ENCODE measurements around the gene LTA. TPM values are rescaled to one million over a fixed set of nuclear protein-coding genes. Genes with fewer than 3 reads are reported as not detected.

LTA gene
- total RNA-seq, 1 experiment from 2014 or later, result not detected

GRCh38 chr6:31587791-31588777 lies 16.0 kb downstream of the LTA start:
- Mint-ChIP-seq H3K4me1 (peaks cover 11 to 25% of the 10 kb centered on the region in 2 experiments), H3K4me3 (no peak overlapping the region), H3K36me3 (ENCODE audit: insufficient read depth in 1 of 3, low read depth in 3 of 3) (no peaks in the 10 kb centered on the region), H3K27me3 (ENCODE audit: low read depth) (peaks cover 10% of the 10 kb centered on the region), H3K27ac (peak overlapping the region; percentile 3 to 65 (median 50); a peak in 2 of 7 replicates), H3K9me3 (no peaks in the 10 kb centered on the region; a peak in 1 of 5 replicates)
- Histone ChIP-seq H3K27me3 (ENCODE audit: insufficient read depth, low read length) (no peaks in the 10 kb centered on the region), H3K4me2 (ENCODE audit: insufficient read depth, insufficient read length, low read length) (no peak overlapping the region), H2BK12ac (ENCODE audit: insufficient read length, low read depth, low read length) (no peak overlapping the region), H3K56ac (ENCODE audit: insufficient read length, low read depth, low read length) (no peak overlapping the region), H3T11ph (ENCODE audit: low read length) (no peak overlapping the region), H2BK5ac (ENCODE audit: insufficient read length, low read length) (no peak overlapping the region), H2BK20ac (ENCODE audit: low read depth, low read length, poor library complexity, severe bottlenecking) (no peak overlapping the region), H2AK5ac (ENCODE audit: insufficient read length, low read length) (no peak overlapping the region), H4K20me1 (ENCODE audit: control insufficient read depth, insufficient read depth, insufficient read length) (no peaks in the 10 kb centered on the region), H3K23me2 (ENCODE audit: insufficient read length, low read depth, low read length, poor library complexity, severe bottlenecking) (peaks cover 2% of the 10 kb centered on the region), H2BK120ac (ENCODE audit: low read depth, low read length, poor library complexity, severe bottlenecking) (no peak overlapping the region), H2BK15ac (ENCODE audit: low read depth, low read length) (no peak overlapping the region), H3K4ac (ENCODE audit: low read depth, low read length) (no peak overlapping the region), H4K5ac (ENCODE audit: insufficient read length, low read depth, low read length) (no peak overlapping the region), H4K8ac (replicated peaks; ENCODE audit: insufficient read length, low read depth, low read length) (no peak overlapping the region), H3K14ac (ENCODE audit: insufficient read depth, low read length) (no peak overlapping the region), H3K4me1 (ENCODE audit: insufficient read depth, low read length) (no peaks in the 10 kb centered on the region; the same call in 1 of the 2 replicates), H3K79me1 (ENCODE audit: insufficient read depth, low read depth, low read length, poor library complexity, severe bottlenecking) (no peaks in the 10 kb centered on the region), H3K27ac (ENCODE audit: insufficient read length, low read depth, low read length) (no peak overlapping the region), H3K23ac (ENCODE audit: insufficient read length, low read depth, low read length) (no peak overlapping the region), H3K9ac (ENCODE audit: extremely low read depth, insufficient read length, low read length) (no peak overlapping the region), H3K18ac (ENCODE audit: insufficient read length, low read depth, low read length) (no peak overlapping the region), H2AFZ (ENCODE audit: low read length) (no peak overlapping the region), H3K79me2 (ENCODE audit: insufficient read depth, low read length) (no peaks in the 10 kb centered on the region), H4K91ac (ENCODE audit: insufficient read length, low read depth, low read length) (no peak overlapping the region), H3K9me3 (ENCODE audit: control insufficient read depth, low read depth, low read length) (no peaks in the 10 kb centered on the region)
- no peak for DNase-seq
- TF ChIP-seq CTCF (conservative IDR thresholded peaks at IDR 0.05), result no peak
- WGBS (ENCODE audit: extremely low coverage, insufficient read length, low lambda C conversion rate), result no CpG with 5 or more reads among the region's 12 CpGs

Measured in H9 (cell line).